T-helper 1 cell (primary cell): ENCODE results near the gene HORMAD2.

Experiments
- DNase-seq, 5 donors: peaks; one replicate each; pipeline ENCODE4 v3.0.0-alpha.2; 2012 to 2020

The HORMAD2 gene

GRCh38 chr22:30114361-30114760 lies 34.1 kb downstream of the HORMAD2 start:
- DNase-seq = no peak

GRCh38 chr22:30115705-30116104 lies 35.4 kb downstream of the HORMAD2 start:
- no peak for DNase-seq

GRCh38 chr22:30116362-30117117 lies 36.3 kb downstream of the HORMAD2 start:
- no peak for DNase-seq

- DNase-seq = no peak
Measured at GRCh38 chr22:30117256-30117655, 37.0 kb downstream of the HORMAD2 start.

- no peak for DNase-seq
Measured at GRCh38 chr22:30118291-30118690, 38.0 kb downstream of the HORMAD2 start.

GRCh38 chr22:30121960-30122359 lies 41.7 kb downstream of the HORMAD2 start:
- peak in 1 of 5 donors; percentile 71 for DNase-seq

- DNase-seq = no peak
Measured at GRCh38 chr22:30123463-30123862, 43.2 kb downstream of the HORMAD2 start.

- no peak for DNase-seq
Measured at GRCh38 chr22:30127749-30128166, 47.5 kb downstream of the HORMAD2 start.

- DNase-seq = no peak
Measured at GRCh38 chr22:30128511-30128910, 48.2 kb downstream of the HORMAD2 start.

- DNase-seq = no peak
Measured at GRCh38 chr22:30129636-30130035, 49.4 kb downstream of the HORMAD2 start.

GRCh38 chr22:30132290-30132996 lies 52.2 kb downstream of the HORMAD2 start:
- no peak for DNase-seq

GRCh38 chr22:30140414-30140813 lies 60.1 kb downstream of the HORMAD2 start:
- DNase-seq = no peak

GRCh38 chr22:30143265-30143664 lies 63.0 kb downstream of the HORMAD2 start:
- DNase-seq = no peak

GRCh38 chr22:30144391-30144790 lies 64.1 kb downstream of the HORMAD2 start:
- no peak for DNase-seq

- DNase-seq = no peak
Measured at GRCh38 chr22:30150212-30150611, 69.9 kb downstream of the HORMAD2 start.

GRCh38 chr22:30158277-30158676 lies 78.0 kb downstream of the HORMAD2 start:
- no peak for DNase-seq

GRCh38 chr22:30158744-30159500 lies 78.7 kb downstream of the HORMAD2 start:
- no peak for DNase-seq

- no peak for DNase-seq
Measured at GRCh38 chr22:30159561-30160353, 79.5 kb downstream of the HORMAD2 start.

- peak in 1 of 5 donors; percentile 80 for DNase-seq
Measured at GRCh38 chr22:30161051-30161469, 80.8 kb downstream of the HORMAD2 start.

- no peak for DNase-seq
Measured at GRCh38 chr22:30167296-30167695, 87.0 kb downstream of the HORMAD2 start.

- DNase-seq = no peak
Measured at GRCh38 chr22:30167734-30168133, 87.5 kb downstream of the HORMAD2 start.

GRCh38 chr22:30169002-30169401 lies 88.7 kb downstream of the HORMAD2 start:
- peak in 1 of 5 donors; percentile 78 for DNase-seq

GRCh38 chr22:30170129-30170528 lies 89.9 kb downstream of the HORMAD2 start:
- DNase-seq = no peak
